GM23338 (cell line): Measurements from ENCODE around the gene SNCB. TPM values are rescaled to one million over a fixed set of nuclear protein-coding genes. Genes with fewer than 3 reads are reported as not detected.

Source experiments
- ATAC-seq: fragments of 200-7000 bp; cut with Tn5 transposase; 3 replicates; pipeline ENCODE4 v1.9.1; 2020
- DNase-seq: peaks from one replicate; pipeline ENCODE4 v3.0.0-alpha.2; 2015; ENCODE audit warnings: low spot score
- H2AFZ ChIP-seq: fragments of 200-600 bp; sonication (generic); 2 replicates; pipeline ENCODE4 v1.8.0; 2016; ENCODE audit warnings: antibody characterized with exemption, mild to moderate bottlenecking, moderate library complexity
- H3F3A ChIP-seq: fragments of 200-600 bp; sonication (generic); replicated peaks from 2 replicates; pipeline ENCODE4 v1.8.0; 2017; ENCODE audit warnings: antibody characterized with exemption, mixed run types, low read depth
- H3K27ac ChIP-seq: fragments of 200-600 bp; sonication (generic); 2 replicates; pipeline ENCODE4 v1.6.1; 2016; ENCODE audit warnings: low read depth
- H3K27me3 ChIP-seq: fragments of 200-600 bp; sonication (generic); 2 replicates; pipeline ENCODE4 v1.8.0; 2016; ENCODE audit warnings: mild to moderate bottlenecking, mixed run types, moderate library complexity; ENCODE audit not compliant: insufficient read depth
- H3K36me3 ChIP-seq: fragments of 200-600 bp; sonication (generic); 2 replicates; pipeline ENCODE4 v1.8.0; 2016; ENCODE audit warnings: mild to moderate bottlenecking; ENCODE audit not compliant: insufficient read depth
- H3K4me1 ChIP-seq: fragments of 200-600 bp; sonication (generic); 2 replicates; pipeline ENCODE4 v1.8.0; 2016; ENCODE audit warnings: mild to moderate bottlenecking, moderate library complexity; ENCODE audit not compliant: insufficient read depth
- H3K4me2 ChIP-seq: fragments of 200-600 bp; sonication (generic); 2 replicates; pipeline ENCODE4 v1.7.1; 2017; ENCODE audit warnings: mixed run types
- H3K4me3 ChIP-seq: fragments of 200-600 bp; sonication (generic); 2 replicates; pipeline ENCODE4 v1.6.1; 2016; ENCODE audit warnings: mixed run types
- H3K79me2 ChIP-seq: fragments of 200-600 bp; sonication (generic); replicated peaks from 2 replicates; pipeline ENCODE4 v1.8.0; 2017; ENCODE audit warnings: mild to moderate bottlenecking; ENCODE audit not compliant: insufficient read depth
- H3K9me2 ChIP-seq: fragments of 200-600 bp; sonication (generic); 2 replicates; pipeline ENCODE4 v1.8.0; 2017; ENCODE audit not compliant: insufficient read depth
- H4K20me1 ChIP-seq: fragments of 200-600 bp; sonication (generic); replicated peaks from 2 replicates; pipeline ENCODE4 v1.8.0; 2017; ENCODE audit warnings: mild to moderate bottlenecking; ENCODE audit not compliant: insufficient read depth
- H3K27ac Mint-ChIP-seq: 2 replicates; pipeline ENCODE4 v1.8.0; 2020; ENCODE audit warnings: inconsistent platforms, mild to moderate bottlenecking, moderate library complexity, mixed read lengths
- H3K27me3 Mint-ChIP-seq: 3 replicates; pipeline ENCODE4 v1.8.0; 2022; ENCODE audit warnings: low read depth, mild to moderate bottlenecking, moderate library complexity, mixed read lengths, inconsistent platforms; ENCODE audit not compliant: insufficient read depth, poor library complexity
- H3K36me3 Mint-ChIP-seq: 3 replicates; pipeline ENCODE4 v1.8.0; 2021; ENCODE audit warnings: low read depth, mild to moderate bottlenecking, inconsistent platforms, moderate library complexity, mixed read lengths
- H3K4me1 Mint-ChIP-seq: 3 replicates; pipeline ENCODE4 v1.8.0; 2020; ENCODE audit warnings: mild to moderate bottlenecking, inconsistent platforms, mixed read lengths
- H3K4me3 Mint-ChIP-seq: 3 replicates; pipeline ENCODE4 v1.8.0; 2021; ENCODE audit warnings: moderate library complexity, mild to moderate bottlenecking, inconsistent platforms, mixed read lengths
- H3K9me3 Mint-ChIP-seq: 3 replicates; pipeline ENCODE4 v1.8.0; 2020; ENCODE audit warnings: moderate library complexity, mild to moderate bottlenecking, inconsistent platforms, mixed read lengths
- EZH2phosphoT487 ChIP-seq: fragments of 200-600 bp; sonication (generic); IDR thresholded peaks from one replicate; pipeline ENCODE4 v1.8.1; 2018; ENCODE audit warnings: antibody characterized with exemption; ENCODE audit not compliant: unreplicated experiment
- JUNB ChIP-seq: IDR thresholded peaks from one replicate; pipeline ENCODE4 v1.6.1; 2016; ENCODE audit warnings: antibody characterized with exemption; ENCODE audit not compliant: unreplicated experiment
- POLR2AphosphoS5 ChIP-seq: IDR thresholded peaks from 2 replicates; pipeline ENCODE4 v1.6.1; 2016; ENCODE audit warnings: antibody characterized with exemption, low read depth
- ZNF114 ChIP-seq: fragments of 250-450 bp; sonication (Bioruptor Pico); IDR thresholded peaks from 2 replicates; pipeline ENCODE4 v1.5.0; 2020; ENCODE audit warnings: mild to moderate bottlenecking, moderate library complexity
- polyA plus RNA-seq: library from polyadenylated mRNA; unstranded; fragments of >200 nt; fragmentation: Nextera tagmentation; extraction: Ambion mirVana; gene quantifications from 2 replicates; pipeline ENCODE4 v1.2.1, GENCODE V29; 2016
- total RNA-seq: library from RNA; depleted of rRNA; stranded (reverse); fragments of >200 nt; shearing (Covaris generic); gene quantifications from 2 replicates; pipeline ENCODE4 v1.2.3, GENCODE V29; 2014
- TF ChIP-seq, protein P1 (sequence below), 2 experiments: fragments of 200-600 bp in 1 of 2; sonication (generic) in 1 of 2; conservative IDR thresholded peaks; 2 replicates each; pipeline versions ENCODE4 v1.5.1 to v1.6.1; 2016 to 2017; ENCODE audit warnings: antibody characterized with exemption in 2 of 2, low read depth in 2 of 2, mild to moderate bottlenecking in 2 of 2, moderate library complexity in 1 of 2
- TF ChIP-seq, protein P2 (sequence below): IDR thresholded peaks from 2 replicates; pipeline ENCODE4 v1.6.1; 2016; ENCODE audit warnings: antibody characterized with exemption
- TF ChIP-seq, protein P3 (sequence below): IDR thresholded peaks from one replicate; pipeline ENCODE4 v1.6.1; 2018; ENCODE audit warnings: antibody characterized with exemption; ENCODE audit not compliant: unreplicated experiment

SNCB gene
- total and polyA plus RNA-seq, 2 experiments from 2014 or later, result 3.6 to 13.5 TPM

GRCh38 chr5:176609724-176610434 is 20.5 kb downstream of the SNCB start, which contains the start of gene GPRIN1:
TSS of gene GPRIN1 (minus strand) at chr5:176610156. CDS start at chr5:176599834, 10,322 bp downstream.
- H3F3A ChIP-seq, result 0 out of 2 replicates have a peak, but pooled peaks cover 11% of the 10 kb centered on the region
- H3K4me3 ChIP-seq, result peak within 1 kb of the TSS; percentile 68
- ATAC-seq, result peak; percentile 73
- H3K4me2 ChIP-seq, result peak within 1 kb of the TSS; percentile 85
- H3K4me1 ChIP-seq, result peaks cover 12% of the 10 kb centered on the region
- no peaks in the 10 kb centered on the region for H3K9me2 ChIP-seq
- no peak within 1 kb of the TSS for H3K27ac ChIP-seq
- DNase-seq, result peak; percentile 79
- H3K36me3 ChIP-seq, result no peaks in the 10 kb centered on the region
- no peaks in the 10 kb centered on the region for H3K36me3 Mint-ChIP-seq
- H3K27ac Mint-ChIP-seq, result 0 out of 2 replicates have a peak within 1 kb of the TSS, but pooled peaks have one; percentile 73
- peaks cover 25% of the 10 kb centered on the region for H3K4me1 Mint-ChIP-seq
- H3K27me3 ChIP-seq, result peaks cover 5% of the 10 kb centered on the region
- H3K79me2 ChIP-seq, result no peaks in the 10 kb centered on the region
- H3K27me3 Mint-ChIP-seq, result peaks cover 16% of the 10 kb centered on the region
- no peak for TF ChIP-seq JUNB
- TF ChIP-seq, protein P1, sequence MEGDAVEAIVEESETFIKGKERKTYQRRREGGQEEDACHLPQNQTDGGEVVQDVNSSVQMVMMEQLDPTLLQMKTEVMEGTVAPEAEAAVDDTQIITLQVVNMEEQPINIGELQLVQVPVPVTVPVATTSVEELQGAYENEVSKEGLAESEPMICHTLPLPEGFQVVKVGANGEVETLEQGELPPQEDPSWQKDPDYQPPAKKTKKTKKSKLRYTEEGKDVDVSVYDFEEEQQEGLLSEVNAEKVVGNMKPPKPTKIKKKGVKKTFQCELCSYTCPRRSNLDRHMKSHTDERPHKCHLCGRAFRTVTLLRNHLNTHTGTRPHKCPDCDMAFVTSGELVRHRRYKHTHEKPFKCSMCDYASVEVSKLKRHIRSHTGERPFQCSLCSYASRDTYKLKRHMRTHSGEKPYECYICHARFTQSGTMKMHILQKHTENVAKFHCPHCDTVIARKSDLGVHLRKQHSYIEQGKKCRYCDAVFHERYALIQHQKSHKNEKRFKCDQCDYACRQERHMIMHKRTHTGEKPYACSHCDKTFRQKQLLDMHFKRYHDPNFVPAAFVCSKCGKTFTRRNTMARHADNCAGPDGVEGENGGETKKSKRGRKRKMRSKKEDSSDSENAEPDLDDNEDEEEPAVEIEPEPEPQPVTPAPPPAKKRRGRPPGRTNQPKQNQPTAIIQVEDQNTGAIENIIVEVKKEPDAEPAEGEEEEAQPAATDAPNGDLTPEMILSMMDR (conservative IDR thresholded peaks at IDR 0.05; ENCODE audit: low read depth in 2 of 2), result peak; percentile 31 to 60
- TF ChIP-seq, protein P2, sequence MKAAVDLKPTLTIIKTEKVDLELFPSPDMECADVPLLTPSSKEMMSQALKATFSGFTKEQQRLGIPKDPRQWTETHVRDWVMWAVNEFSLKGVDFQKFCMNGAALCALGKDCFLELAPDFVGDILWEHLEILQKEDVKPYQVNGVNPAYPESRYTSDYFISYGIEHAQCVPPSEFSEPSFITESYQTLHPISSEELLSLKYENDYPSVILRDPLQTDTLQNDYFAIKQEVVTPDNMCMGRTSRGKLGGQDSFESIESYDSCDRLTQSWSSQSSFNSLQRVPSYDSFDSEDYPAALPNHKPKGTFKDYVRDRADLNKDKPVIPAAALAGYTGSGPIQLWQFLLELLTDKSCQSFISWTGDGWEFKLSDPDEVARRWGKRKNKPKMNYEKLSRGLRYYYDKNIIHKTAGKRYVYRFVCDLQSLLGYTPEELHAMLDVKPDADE, result no peak
- TF ChIP-seq POLR2AphosphoS5, result peak; percentile 16; the same call in 1 of the 2 replicates
- TF ChIP-seq EZH2phosphoT487, result no peak
- TF ChIP-seq ZNF114 (CRISPR knock-in tag), result no peak
- TF ChIP-seq, protein P3, sequence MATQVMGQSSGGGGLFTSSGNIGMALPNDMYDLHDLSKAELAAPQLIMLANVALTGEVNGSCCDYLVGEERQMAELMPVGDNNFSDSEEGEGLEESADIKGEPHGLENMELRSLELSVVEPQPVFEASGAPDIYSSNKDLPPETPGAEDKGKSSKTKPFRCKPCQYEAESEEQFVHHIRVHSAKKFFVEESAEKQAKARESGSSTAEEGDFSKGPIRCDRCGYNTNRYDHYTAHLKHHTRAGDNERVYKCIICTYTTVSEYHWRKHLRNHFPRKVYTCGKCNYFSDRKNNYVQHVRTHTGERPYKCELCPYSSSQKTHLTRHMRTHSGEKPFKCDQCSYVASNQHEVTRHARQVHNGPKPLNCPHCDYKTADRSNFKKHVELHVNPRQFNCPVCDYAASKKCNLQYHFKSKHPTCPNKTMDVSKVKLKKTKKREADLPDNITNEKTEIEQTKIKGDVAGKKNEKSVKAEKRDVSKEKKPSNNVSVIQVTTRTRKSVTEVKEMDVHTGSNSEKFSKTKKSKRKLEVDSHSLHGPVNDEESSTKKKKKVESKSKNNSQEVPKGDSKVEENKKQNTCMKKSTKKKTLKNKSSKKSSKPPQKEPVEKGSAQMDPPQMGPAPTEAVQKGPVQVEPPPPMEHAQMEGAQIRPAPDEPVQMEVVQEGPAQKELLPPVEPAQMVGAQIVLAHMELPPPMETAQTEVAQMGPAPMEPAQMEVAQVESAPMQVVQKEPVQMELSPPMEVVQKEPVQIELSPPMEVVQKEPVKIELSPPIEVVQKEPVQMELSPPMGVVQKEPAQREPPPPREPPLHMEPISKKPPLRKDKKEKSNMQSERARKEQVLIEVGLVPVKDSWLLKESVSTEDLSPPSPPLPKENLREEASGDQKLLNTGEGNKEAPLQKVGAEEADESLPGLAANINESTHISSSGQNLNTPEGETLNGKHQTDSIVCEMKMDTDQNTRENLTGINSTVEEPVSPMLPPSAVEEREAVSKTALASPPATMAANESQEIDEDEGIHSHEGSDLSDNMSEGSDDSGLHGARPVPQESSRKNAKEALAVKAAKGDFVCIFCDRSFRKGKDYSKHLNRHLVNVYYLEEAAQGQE, result peak; percentile 76
- peak within 1 kb of the TSS; percentile 89; the same call in 1 of the 2 replicates for H2AFZ ChIP-seq
- no peaks in the 10 kb centered on the region for H3K9me3 Mint-ChIP-seq
- H3K4me3 Mint-ChIP-seq, result peak within 1 kb of the TSS; percentile 92
- H4K20me1 ChIP-seq, result peaks cover 11% of the 10 kb centered on the region; the same call in 1 of the 2 replicates
